Head of caudate nucleus (tissue), 42 donors: ENCODE measurements around the gene VSTM4.
A peak's percentile ranks its signal among the peaks of the same experiment; 100 is the strongest.

Source experiments
- DNase-seq, 42 donors: peaks; one replicate each; pipeline versions ENCODE4 v3.0.0 to v3.0.0-alpha.2; 2020 to 2021; ENCODE audit warnings: mixed read lengths in 7 of 42
- intact Hi-C: fragments of 100-400 bp; cut with DNase I; formaldehyde crosslinking; loops from one replicate; pipeline ENCODE4 v1.15.0; 2022

VSTM4 gene

DNA sequence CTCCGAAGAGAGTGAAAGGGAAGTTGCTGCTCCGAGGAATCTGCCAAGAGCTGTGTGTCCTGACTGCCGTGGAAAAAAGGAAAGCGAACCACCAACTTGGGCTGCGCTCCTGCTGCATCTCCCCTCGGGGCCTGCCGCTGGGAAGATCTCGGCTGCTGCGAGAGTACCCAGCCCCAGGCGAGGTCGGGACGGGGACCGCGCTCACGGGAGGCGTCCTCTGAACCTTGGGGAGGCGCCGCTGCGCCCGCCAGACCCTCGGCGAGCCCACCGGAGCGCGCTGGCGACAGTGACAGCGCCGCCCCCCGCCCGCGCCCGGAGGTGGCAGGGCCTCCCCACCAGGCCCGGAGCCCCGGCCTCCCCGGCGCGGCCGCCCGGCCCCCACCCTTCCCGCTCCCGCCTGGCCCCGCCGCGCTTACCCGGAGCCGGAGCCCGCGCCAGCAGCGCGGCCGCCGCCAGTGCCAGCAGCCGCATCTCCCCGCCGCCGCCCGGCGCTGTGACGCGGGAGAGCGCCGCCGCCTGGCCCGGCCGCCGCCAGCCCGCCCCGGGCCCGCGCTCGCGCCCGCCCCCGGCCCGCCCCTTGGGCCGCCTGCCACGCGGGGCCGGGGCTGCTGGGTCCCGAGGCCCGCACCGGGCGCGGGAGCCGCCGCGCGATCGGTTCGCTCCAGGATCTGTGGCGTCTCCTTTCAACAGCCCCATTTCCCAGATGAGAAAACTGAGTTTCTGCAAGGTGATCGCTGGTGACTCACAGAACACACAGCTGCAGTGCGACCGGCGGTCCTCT, at the start of gene VSTM4:
VSTM4 (minus strand) TSS at position 508 of the 781 bp plus-strand sequence; CDS start at position 471, 37 bp downstream.
- DNase-seq, result peak in 40 of 42 donors; percentile 23 to 78 (median 56)
- intact Hi-C loops, result no loop called here

DNA sequence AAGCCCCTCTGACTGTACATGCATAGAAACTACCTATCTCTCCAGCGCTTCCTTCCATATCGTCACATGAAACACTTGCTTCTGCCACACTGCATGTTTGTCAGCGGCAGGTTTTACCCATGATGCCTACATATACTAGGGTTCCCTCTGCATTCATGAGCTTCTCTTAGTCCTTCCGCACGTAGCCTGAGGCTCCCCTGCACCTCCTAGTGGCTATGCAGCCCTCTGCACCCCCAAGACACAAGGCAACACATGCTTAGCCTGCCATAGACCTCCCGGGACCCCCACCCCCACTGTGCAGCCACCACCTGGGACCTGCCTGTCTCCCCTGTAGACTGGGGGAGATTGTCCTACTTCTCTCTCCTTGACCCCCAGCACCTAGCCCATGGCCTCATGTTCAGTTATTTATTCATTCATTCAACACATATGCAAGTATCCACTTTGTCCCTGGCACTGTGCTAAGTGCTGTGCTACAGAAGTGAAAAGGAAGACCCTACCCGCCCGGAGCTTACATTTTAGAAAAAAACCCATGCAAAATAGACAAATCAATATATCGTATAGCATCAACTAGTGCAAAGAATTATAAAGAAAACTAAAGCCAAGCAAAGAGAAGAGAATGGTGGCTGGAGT, 49.4 kb upstream of the VSTM4 start:
- DNase-seq, result peak in 28 of 42 donors; percentile 12 to 70 (median 44)
- intact Hi-C loops, result no loop called here

DNA sequence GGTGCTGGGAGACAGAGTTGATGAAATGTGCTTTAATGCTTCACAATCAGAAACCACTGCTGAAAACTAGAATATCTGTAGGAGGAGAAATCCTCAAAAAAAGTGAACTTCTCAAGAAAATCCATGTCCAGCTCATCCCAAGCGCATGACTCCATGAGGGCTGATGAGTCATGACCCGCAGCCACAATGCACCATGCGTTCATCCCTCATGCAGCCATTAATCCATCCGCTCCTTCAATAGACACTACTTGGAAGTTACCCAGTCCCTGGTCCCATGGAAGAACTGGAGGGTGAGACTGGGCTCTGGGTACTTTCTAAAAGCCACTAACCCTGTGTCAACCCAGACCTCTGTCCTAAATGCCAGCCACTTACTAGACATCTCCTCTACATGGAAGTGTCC, 48.4 kb upstream of the VSTM4 start:
- no peak for DNase-seq
- intact Hi-C loops, result no loop called here

GRCh38 chr10:49162761-49163310, 47.5 kb upstream of the VSTM4 start:
- intact Hi-C loops, result no loop called here

DNA sequence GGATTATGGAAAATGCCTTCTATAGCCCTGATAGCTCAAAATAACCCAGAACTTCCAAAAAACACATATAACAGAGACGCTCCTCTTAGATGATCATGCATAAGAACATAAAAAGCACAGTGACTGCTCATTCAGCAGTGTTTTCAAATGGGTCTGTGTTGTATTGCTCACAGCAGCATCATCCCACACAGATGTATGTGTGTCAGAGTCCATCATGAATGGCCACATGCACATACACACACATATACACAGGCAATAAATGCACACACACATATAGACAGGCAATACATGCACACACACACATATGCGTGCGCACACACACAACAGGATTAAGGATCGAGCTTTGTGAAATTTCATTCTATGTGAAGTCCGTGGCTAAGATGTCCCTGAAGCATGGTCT, 46.7 kb upstream of the VSTM4 start:
- no peak for DNase-seq
- intact Hi-C loops, result no loop called here

More at GRCh38 chr10:49162761-49163310, 47.5 kb upstream of the VSTM4 start:
- peak in 1 of 42 donors; percentile 39 for DNase-seq

DNA sequence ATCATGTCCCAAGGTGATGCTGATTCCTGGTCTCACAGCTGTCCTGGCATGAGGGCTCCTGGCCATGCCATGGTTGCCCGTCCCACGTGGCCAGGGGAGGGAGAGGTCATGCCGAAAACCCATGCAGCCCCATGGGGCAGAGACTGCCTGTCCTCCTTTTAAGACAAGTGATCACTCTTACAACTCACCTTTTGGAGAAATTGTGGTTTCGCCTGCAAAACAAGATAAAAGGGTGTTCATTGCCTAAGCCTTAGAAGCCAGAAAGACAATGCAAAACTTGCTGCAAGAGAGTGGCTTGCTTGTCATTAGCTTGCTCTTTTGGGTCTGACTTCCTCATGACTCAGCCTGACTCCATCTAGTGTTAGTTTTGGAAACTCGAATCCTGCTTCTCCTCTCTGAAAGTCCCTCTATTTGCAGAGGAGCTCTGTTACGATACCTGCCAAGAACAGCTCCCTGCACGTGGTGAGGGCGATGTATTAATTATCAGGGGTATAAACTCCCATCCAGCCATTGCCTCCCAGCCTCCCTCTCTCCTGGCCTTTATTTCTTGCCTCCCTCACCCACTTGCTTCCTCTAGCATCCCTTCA, 46.2 kb upstream of the VSTM4 start:
- peak in 12 of 42 donors; percentile 8 to 65 (median 41) for DNase-seq
- intact Hi-C loops, result no loop called here

DNA sequence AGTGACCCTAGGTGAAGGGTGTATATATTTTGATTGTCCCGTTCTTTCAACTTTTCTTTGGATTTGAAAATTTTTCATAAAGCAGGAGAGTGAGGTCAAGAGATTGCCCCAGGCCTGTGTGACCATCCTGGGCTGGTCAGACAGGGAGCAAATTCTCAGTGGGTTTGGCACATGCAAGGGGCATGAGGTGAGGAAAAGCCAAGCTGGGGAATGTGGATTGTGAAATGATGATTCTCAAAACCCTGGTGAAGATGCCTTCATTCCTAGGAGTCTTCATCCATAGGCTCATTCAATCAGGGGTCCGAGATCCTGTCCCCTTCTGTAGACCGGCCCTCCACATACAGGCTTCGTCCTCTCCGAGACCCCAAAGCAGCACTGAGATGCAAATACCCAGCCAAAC, 45.5 kb upstream of the VSTM4 start:
- peak in 1 of 42 donors; percentile 34 for DNase-seq
- intact Hi-C loops, result no loop called here

GRCh38 chr10:49160110-49160509, 44.8 kb upstream of the VSTM4 start:
- no peak for DNase-seq
- intact Hi-C loops, result no loop called here

GRCh38 chr10:49158915-49159314, 43.6 kb upstream of the VSTM4 start:
- no peak for DNase-seq
- intact Hi-C loops, result no loop called here

- intact Hi-C loops, result no loop called here
- DNase-seq, result peak in 1 of 42 donors; percentile 4
These were observed 43.1 kb upstream of the VSTM4 start for GRCh38 chr10:49158404-49158803.

DNA sequence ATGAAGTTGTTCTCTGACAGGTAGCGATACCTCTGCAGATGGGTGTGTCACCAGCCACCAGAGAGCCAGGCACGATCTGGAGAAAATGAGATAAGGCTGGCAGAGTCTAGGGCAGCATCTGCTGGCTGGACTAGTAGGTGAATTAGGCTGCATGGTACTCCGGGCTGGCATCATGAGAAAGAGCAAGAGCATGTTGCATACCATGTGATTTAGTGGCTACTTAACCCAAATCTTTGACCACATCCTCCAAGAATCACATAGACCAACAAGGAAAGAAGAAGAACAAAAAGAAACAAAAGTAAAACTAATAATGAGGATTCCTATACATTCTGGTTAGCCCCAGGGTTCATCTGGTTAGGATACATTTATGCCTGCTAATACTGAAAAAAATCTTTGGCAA, 41.9 kb upstream of the VSTM4 start:
- intact Hi-C loops, result no loop called here
- no peak for DNase-seq

DNA sequence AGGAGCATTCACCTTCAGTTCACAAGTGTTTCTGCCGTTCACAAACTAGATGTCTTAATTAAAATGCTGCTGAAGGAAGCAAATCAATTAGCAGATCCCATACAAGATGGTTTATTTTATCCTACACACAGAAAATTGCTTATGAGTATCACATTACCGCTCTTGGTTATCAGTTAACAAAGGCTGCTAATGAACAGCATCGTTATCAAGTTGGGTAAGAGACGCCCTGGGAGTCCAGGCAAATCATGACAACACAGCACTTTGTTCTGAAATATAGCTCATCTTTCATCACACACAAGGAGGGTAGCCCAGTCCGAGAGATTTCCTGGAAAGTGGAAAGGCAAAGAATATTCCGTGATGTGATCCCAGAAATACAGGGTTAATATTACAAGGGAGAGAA, 39.3 kb upstream of the VSTM4 start:
- DNase-seq, result no peak
- intact Hi-C loops, result no loop called here

- intact Hi-C loops, result no loop called here
These were observed 38.6 kb upstream of the VSTM4 start for GRCh38 chr10:49153971-49154370.

DNA sequence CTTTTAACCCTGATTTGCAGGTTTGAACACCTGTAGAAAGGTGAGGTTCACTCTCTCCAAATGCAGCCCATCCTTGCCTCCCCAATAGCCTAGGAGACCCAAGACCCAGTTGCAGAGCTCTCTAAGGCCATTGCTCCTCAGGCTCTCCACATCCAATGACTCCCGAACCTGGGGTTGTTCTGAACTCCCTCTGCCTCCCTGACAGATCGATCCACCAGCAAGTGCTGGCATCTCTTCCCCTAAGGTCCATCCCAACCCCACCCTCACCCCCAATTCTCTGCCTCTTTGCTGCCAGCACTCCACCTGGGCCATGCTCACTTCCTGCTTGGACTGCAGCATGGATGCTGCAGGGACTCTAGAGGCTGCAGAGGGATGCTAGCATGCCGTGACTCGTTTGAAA, 37.8 kb upstream of the VSTM4 start:
- DNase-seq, result no peak
- intact Hi-C loops, result no loop called here

More at GRCh38 chr10:49153971-49154370, 38.6 kb upstream of the VSTM4 start:
- DNase-seq, result no peak

DNA sequence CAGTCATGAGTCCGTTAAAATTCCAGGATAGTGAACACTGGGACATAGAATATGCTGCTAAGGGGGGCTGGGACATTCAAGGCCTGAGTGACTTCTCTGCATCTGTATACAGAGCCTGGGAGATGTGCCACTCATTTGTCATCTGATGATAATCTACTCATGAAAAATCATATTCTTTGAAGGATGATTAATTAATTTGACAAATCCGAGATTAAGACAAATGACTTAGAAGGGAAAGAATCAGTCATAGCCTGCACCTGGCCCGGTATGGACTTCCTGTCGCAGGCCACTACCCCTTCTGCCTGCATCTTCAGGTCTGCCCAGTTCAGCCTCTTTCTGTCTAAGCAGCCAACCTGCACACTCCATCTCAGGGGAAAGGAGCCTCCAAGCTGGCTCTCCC, 37.3 kb upstream of the VSTM4 start:
- intact Hi-C loops, result no loop called here
- DNase-seq, result no peak

GRCh38 chr10:49152037-49152436, 36.7 kb upstream of the VSTM4 start:
- intact Hi-C loops, result no loop called here
- DNase-seq, result no peak

- intact Hi-C loops, result no loop called here
- no peak for DNase-seq
These were observed 36.2 kb upstream of the VSTM4 start for GRCh38 chr10:49151481-49151880.

DNA sequence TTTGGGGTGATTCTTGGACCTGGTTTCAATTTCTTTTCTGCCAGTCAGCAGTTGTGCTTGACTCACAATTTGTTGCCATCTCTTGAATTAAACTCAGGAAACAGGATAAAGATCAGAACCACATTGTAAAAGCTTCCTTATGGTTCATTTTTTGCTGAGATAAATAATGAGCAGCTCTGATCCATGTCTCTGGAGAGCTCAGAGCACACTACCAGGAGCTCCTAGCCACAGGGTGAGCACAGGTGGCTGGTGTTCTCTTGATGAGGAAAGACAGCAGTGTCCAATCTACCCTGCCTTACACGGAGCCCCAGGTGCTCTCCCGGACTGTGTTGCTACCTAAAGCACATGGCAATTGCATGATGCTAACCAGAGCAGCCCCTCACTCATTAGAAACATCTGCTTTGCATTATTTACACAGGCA, 35.7 kb upstream of the VSTM4 start:
- intact Hi-C loops, result no loop called here
- DNase-seq, result no peak

DNA sequence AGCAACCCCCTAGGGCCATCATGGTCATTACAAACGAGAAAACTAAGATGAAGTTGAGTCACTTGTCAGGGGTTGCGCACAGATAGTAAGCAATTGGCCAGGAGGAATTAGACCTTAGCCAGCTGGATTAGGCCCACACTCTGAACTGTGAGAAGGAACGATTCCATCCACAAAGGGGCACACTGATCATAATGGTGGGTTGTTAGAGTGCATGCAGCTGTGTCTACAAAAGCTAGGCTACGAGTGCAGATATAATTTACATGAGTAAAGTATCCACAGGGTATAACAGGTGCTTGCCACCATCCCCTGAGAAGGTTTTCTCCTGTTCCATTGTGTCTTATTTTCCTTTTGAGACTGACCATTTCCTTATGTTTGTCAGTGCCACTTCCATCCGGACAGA, 35.1 kb upstream of the VSTM4 start:
- DNase-seq, result no peak
- intact Hi-C loops, result no loop called here

GRCh38 chr10:49149881-49150280, 34.6 kb upstream of the VSTM4 start:
- intact Hi-C loops, result no loop called here
- DNase-seq, result no peak
